H1 (cell line): ENCODE measurements around the gene HOMER2. TPM values are rescaled to one million over a fixed set of nuclear protein-coding genes. Genes with fewer than 3 reads are reported as not detected.

Experiments used
- CTCF ChIA-PET: fragments of 300-600 bp; sonication (Branson Sonifier 250); formaldehyde crosslinking; loops from one replicate; lab custom pipeline; 2021; ENCODE audit not compliant: partially characterized antibody; lab: Charles Lee
- POLR2A ChIA-PET: fragments of 300-600 bp; sonication (Branson Sonifier 250); formaldehyde crosslinking; loops from one replicate; lab custom pipeline; 2021; ENCODE audit warnings: inconsistent platforms; ENCODE audit not compliant: partially characterized antibody; lab: Charles Lee
- DNase-seq, 2 experiments: peaks; one replicate each; pipeline versions ENCODE4 v3.0.0 to v3.0.0-alpha.2; 2010 to 2022; ENCODE audit warnings: low spot score in 2 of 2, low read depth in 1 of 2, mixed read lengths in 1 of 2
- FAIRE-seq: peaks from 2 replicates; lab custom pipeline; 2011; peaks lifted over from hg19 to GRCh38; lab: Jason Lieb, UNC
- H2AFZ ChIP-seq: 2 replicates; pipeline ENCODE4 v1.8.1; 2012; ENCODE audit warnings: low read length, inconsistent platforms
- H2AK5ac ChIP-seq: 2 replicates; pipeline ENCODE4 v1.6.1; 2013; ENCODE audit warnings: low read depth, low read length
- H2BK120ac ChIP-seq: replicated peaks from 2 replicates; pipeline ENCODE3; 2013; ENCODE audit warnings: low read depth, low read length, inconsistent platforms
- H2BK12ac ChIP-seq: 2 replicates; pipeline ENCODE4 v1.6.1; 2013; ENCODE audit warnings: low read depth, low read length
- H2BK15ac ChIP-seq: 2 replicates; pipeline ENCODE4 v1.6.1; 2013; ENCODE audit warnings: low read length
- H2BK20ac ChIP-seq: 2 replicates; pipeline ENCODE4 v1.6.1; 2013; ENCODE audit warnings: low read length
- H2BK5ac ChIP-seq: 2 replicates; pipeline ENCODE4 v1.6.1; 2013; ENCODE audit warnings: low read depth, low read length
- H3K14ac ChIP-seq: 2 replicates; pipeline ENCODE4 v1.6.1; 2013; ENCODE audit warnings: inconsistent platforms; ENCODE audit not compliant: insufficient read length
- H3K18ac ChIP-seq: 2 replicates; pipeline ENCODE4 v1.6.1; 2013; ENCODE audit warnings: low read length; ENCODE audit errors: extremely low read depth
- H3K23ac ChIP-seq: 2 replicates; pipeline ENCODE4 v1.6.1; 2013; ENCODE audit warnings: inconsistent platforms; ENCODE audit not compliant: insufficient read length
- H3K23me2 ChIP-seq: 2 replicates; pipeline ENCODE4 v1.6.1; 2013; ENCODE audit warnings: low read depth, low read length
- H3K27ac ChIP-seq: 2 replicates; pipeline ENCODE4 v1.6.1; 2011; ENCODE audit warnings: low read depth, low read length, inconsistent platforms
- H3K27me3 ChIP-seq, 4 experiments: replicated peaks in 1 of 4; 1 replicate in 1 of 4; 2 replicates in 3 of 4; pipeline versions ENCODE4 v1.6.1 to v1.8.1; 2011 to 2013; ENCODE audit warnings: low read length in 3 of 4, mild to moderate bottlenecking in 3 of 4, inconsistent platforms in 2 of 4, mixed read lengths in 2 of 4, moderate library complexity in 1 of 4; ENCODE audit not compliant: control insufficient read depth in 3 of 4, insufficient read depth in 3 of 4; ENCODE audit errors: extremely low read depth in 1 of 4
- H3K36me3 ChIP-seq, 4 experiments: 2 replicates each; pipeline versions ENCODE4 v1.6.1 to v1.8.1; 2011 to 2013; ENCODE audit warnings: mild to moderate bottlenecking in 4 of 4, low read length in 3 of 4, moderate library complexity in 2 of 4, control low read depth in 1 of 4, inconsistent platforms in 1 of 4; ENCODE audit not compliant: insufficient read depth in 4 of 4, control insufficient read depth in 2 of 4
- H3K4ac ChIP-seq: replicated peaks from 2 replicates; pipeline ENCODE3; 2013; ENCODE audit warnings: low read length, low read depth, mixed read lengths, inconsistent platforms; ENCODE audit not compliant: insufficient read length
- H3K4me1 ChIP-seq, 4 experiments: replicated peaks in 1 of 4; 1 replicate in 1 of 4; 2 replicates in 3 of 4; pipeline versions ENCODE4 v1.6.1 to v1.8.1; 2011 to 2013; ENCODE audit warnings: low read length in 3 of 4, inconsistent platforms in 2 of 4, mixed read lengths in 1 of 4; ENCODE audit not compliant: insufficient read depth in 4 of 4, control insufficient read depth in 3 of 4
- H3K4me2 ChIP-seq, 2 experiments: 2 replicates each; pipeline versions ENCODE4 v1.6.1 to v1.8.1; 2011 to 2013; ENCODE audit warnings: low read depth in 2 of 2, low read length in 2 of 2, control low read depth in 1 of 2, inconsistent platforms in 1 of 2, mild to moderate bottlenecking in 1 of 2; ENCODE audit not compliant: insufficient read depth in 1 of 2
- H3K4me3 ChIP-seq, 4 experiments: fragments of 200-600, 300-600 bp in 1 of 4; sonication (generic), shearing (Covaris generic), sonication (Bioruptor Twin) in 1 of 4; 2 replicates each; pipeline versions ENCODE4 v1.5.1 to v1.8.1; 2011 to 2016; ENCODE audit warnings: low read length in 4 of 4, low read depth in 3 of 4, control low read depth in 2 of 4, inconsistent platforms in 2 of 4, mild to moderate bottlenecking in 2 of 4, mixed read lengths in 1 of 4, moderate library complexity in 1 of 4; ENCODE audit not compliant: insufficient read depth in 2 of 4; ENCODE audit errors: extremely low read depth in 1 of 4
- H3K56ac ChIP-seq: replicated peaks from 2 replicates; pipeline ENCODE3; 2013; ENCODE audit warnings: low read depth, mild to moderate bottlenecking, mixed read lengths, low read length, inconsistent platforms; ENCODE audit not compliant: insufficient read length
- H3K79me1 ChIP-seq: 2 replicates; pipeline ENCODE4 v1.6.1; 2013; ENCODE audit warnings: low read depth, low read length, control low read depth
- H3K79me2 ChIP-seq, 2 experiments: 2 replicates each; pipeline versions ENCODE4 v1.6.1 to v1.8.1; 2012 to 2013; ENCODE audit warnings: low read length in 2 of 2, mild to moderate bottlenecking in 2 of 2, inconsistent platforms in 1 of 2; ENCODE audit not compliant: insufficient read depth in 2 of 2, control insufficient read depth in 1 of 2
- H3K9ac ChIP-seq, 4 experiments: replicated peaks in 1 of 4; 1 replicate in 1 of 4; 2 replicates in 3 of 4; pipeline versions ENCODE4 v1.6.1 to v1.8.1; 2011 to 2013; ENCODE audit warnings: low read depth in 3 of 4, low read length in 3 of 4, control low read depth in 2 of 4, mild to moderate bottlenecking in 2 of 4, moderate library complexity in 2 of 4, inconsistent platforms in 1 of 4; ENCODE audit errors: extremely low read depth in 1 of 4
- H3K9me3 ChIP-seq, 2 experiments: 2 replicates each; pipeline versions ENCODE4 v1.6.1 to v1.8.1; 2012 to 2013; ENCODE audit warnings: mild to moderate bottlenecking in 2 of 2, moderate library complexity in 2 of 2, control low read depth in 1 of 2, inconsistent platforms in 1 of 2, low read depth in 1 of 2, low read length in 1 of 2, mixed read lengths in 1 of 2; ENCODE audit not compliant: insufficient read depth in 2 of 2
- H4K20me1 ChIP-seq, 2 experiments: replicated peaks in 1 of 2; 2 replicates each; pipeline versions ENCODE3 to v1.8.1; 2011 to 2013; ENCODE audit warnings: inconsistent platforms in 2 of 2, low read length in 2 of 2, mild to moderate bottlenecking in 1 of 2; ENCODE audit not compliant: insufficient read depth in 2 of 2, control insufficient read depth in 1 of 2
- H4K5ac ChIP-seq: 2 replicates; pipeline ENCODE4 v1.6.1; 2013; ENCODE audit warnings: low read length, low read depth, mixed read lengths, inconsistent platforms; ENCODE audit not compliant: insufficient read length
- H4K8ac ChIP-seq: 2 replicates; pipeline ENCODE4 v1.8.0; 2013; ENCODE audit warnings: mild to moderate bottlenecking, moderate library complexity, low read length, inconsistent platforms; ENCODE audit not compliant: insufficient read depth; ENCODE audit errors: extremely low read depth
- H4K91ac ChIP-seq: replicated peaks from 2 replicates; pipeline ENCODE3; 2013; ENCODE audit warnings: low read length, mixed read lengths, inconsistent platforms; ENCODE audit not compliant: insufficient read length
- ASH2L ChIP-seq: fragments of 200-600, 300-600 bp; sonication (generic); IDR thresholded peaks from one replicate; pipeline ENCODE4 v1.7.1; 2017; ENCODE audit warnings: low read length
- ATF2 ChIP-seq: IDR thresholded peaks from 2 replicates; pipeline ENCODE4 v1.6.1; 2012; ENCODE audit warnings: low read length, inconsistent platforms
- BRCA1 ChIP-seq: IDR thresholded peaks from 2 replicates; pipeline ENCODE4 v1.6.1; 2012; ENCODE audit warnings: low read depth, low read length, improper control_type of control experiment
- CHD2 ChIP-seq: IDR thresholded peaks from 2 replicates; pipeline ENCODE4 v1.6.1; 2012; ENCODE audit warnings: low read length, improper control_type of control experiment
- CTCF ChIP-seq, 3 experiments: IDR thresholded peaks; 1 replicate in 2 of 3; 2 replicates in 1 of 3; pipeline versions ENCODE4 v1.5.1 to v1.6.1; 2011; ENCODE audit warnings: low read length in 3 of 3, mild to moderate bottlenecking in 3 of 3, inconsistent platforms in 2 of 3, low read depth in 1 of 3, moderate library complexity in 1 of 3; ENCODE audit not compliant: insufficient read depth in 1 of 3; ENCODE audit errors: control extremely low read depth in 1 of 3
- EP300 ChIP-seq, 2 experiments: IDR thresholded peaks; 1 replicate in 1 of 2; 2 replicates in 1 of 2; pipeline ENCODE4 v1.6.1; 2011 to 2012; ENCODE audit warnings: low read depth in 2 of 2, low read length in 2 of 2, mild to moderate bottlenecking in 2 of 2, borderline replicate concordance in 1 of 2, inconsistent platforms in 1 of 2, moderate library complexity in 1 of 2
- FOSL1 ChIP-seq: IDR thresholded peaks from 2 replicates; pipeline ENCODE4 v1.6.1; 2011; ENCODE audit warnings: mild to moderate bottlenecking, low read depth, low read length, moderate library complexity; ENCODE audit not compliant: insufficient read depth
- RBBP5 ChIP-seq: IDR thresholded peaks from 2 replicates; pipeline ENCODE4 v1.7.1; 2012; ENCODE audit warnings: low read depth, mild to moderate bottlenecking, inconsistent platforms, low read length, moderate library complexity, borderline replicate concordance
- SIRT6 ChIP-seq: IDR thresholded peaks from one replicate; pipeline ENCODE4 v1.7.1; 2012; ENCODE audit warnings: low read length, inconsistent platforms
- WGBS, 2 experiments: shearing (Covaris generic) in 1 of 2; methylation state at CpG; one replicate each; pipeline versions ENCODE4 v1.1.6 to v1.1.7; 2013 to 2015; ENCODE audit warnings: low lambda C conversion rate in 2 of 2, mixed read lengths in 2 of 2, inconsistent platforms in 1 of 2, low coverage in 1 of 2, missing lambda C conversion rate in 1 of 2; ENCODE audit not compliant: insufficient replicate concordance in 2 of 2, insufficient coverage in 1 of 2, insufficient read length in 1 of 2; ENCODE audit errors: extremely low coverage in 1 of 2, missing lambda C conversion rate in 1 of 2; 5-methylcytosine and 5-hydroxymethylcytosine counted together
- polyA plus RNA-seq, 7 experiments: library from polyadenylated mRNA; depleted of rRNA in 3 of 7; stranded (reverse) in 5 of 7; unstranded in 2 of 7; fragments of >200 nt in 5 of 7; fragments of 200-250 nt in 2 of 7; gene quantifications; 1 replicate in 5 of 7; 2 replicates in 1 of 7; 4 replicates in 1 of 7; pipeline versions ENCODE4 v1.2.1 to v1.2.3, GENCODE V29; 2011 to 2013; ENCODE audit warnings: missing spikeins in 2 of 7, mixed read lengths in 2 of 7
- total RNA-seq: library from RNA; stranded (reverse); fragmentation: NEBNext Ultra II Directional; extraction: Animal tissue kit (Norgen Biotek cat#: 25700); gene quantifications from 2 replicates; pipeline ENCODE4 v1.2.1, GENCODE V29; 2021

The HOMER2 gene
- total and polyA plus RNA-seq, 2 of the 8 experiments (the other 6 are each of a cell fraction or from before 2014, with no cell fraction given), result 12.5 to 27.6 TPM

- no peak overlapping the region for H3K18ac ChIP-seq
- H3K4ac ChIP-seq, result no peak overlapping the region
- H3K56ac ChIP-seq, result no peak overlapping the region
- no peak overlapping the region for H3K14ac ChIP-seq
- no peak overlapping the region for H2BK15ac ChIP-seq
- H2AFZ ChIP-seq, result peak overlapping the region; percentile 98
- no peak overlapping the region for H3K23ac ChIP-seq
- 0 out of 2 replicates have a peak overlapping the region, but pooled peaks have one; percentile 24 for H2BK5ac ChIP-seq
- peak overlapping the region in 1 of 2 experiments; percentile 88; a peak in 2 of 4 replicates for H3K4me2 ChIP-seq
- H3K36me3 ChIP-seq, result no peaks in the 10 kb centered on the region
- no peak overlapping the region for H3K4me3 ChIP-seq
- ChIA-PET CTCF (interaction anchor here (0.7 kb wide), 1 partner anchor 36 kb away, joined by 3 read pairs; no protein-coding TSS in a partner anchor), POLR2A (interaction anchor here (1.6 to 1.9 kb wide), 2 partner anchors 203 to 268 kb away, joined by 3 to 7 read pairs; partner anchors contain the start of genes C15orf40 and RPS17)
- H2BK12ac ChIP-seq, result peak overlapping the region; percentile 75; the same call in 1 of the 2 replicates
- H3K27ac ChIP-seq, result no peak overlapping the region
- H3K23me2 ChIP-seq, result peaks cover 5% of the 10 kb centered on the region; the same call in 1 of the 2 replicates
- H2AK5ac ChIP-seq, result peak overlapping the region; percentile 46; the same call in 1 of the 2 replicates
- 85% methylated on average over 9 of the region's 9 CpGs; no CpG with 5 or more reads in 1 of the 2 experiments for WGBS, 2 experiments
- FAIRE-seq (no peak), DNase-seq (peak in 1 of 2 experiments; percentile 49)
- H4K20me1 ChIP-seq, result no peaks in the 10 kb centered on the region
- H3K9ac ChIP-seq, result no peak overlapping the region
- H3K9me3 ChIP-seq, result no peaks in the 10 kb centered on the region
- no peak overlapping the region for H4K8ac ChIP-seq
- H2BK120ac ChIP-seq, result no peak overlapping the region
- no peak overlapping the region for H4K5ac ChIP-seq
- H3K79me2 ChIP-seq, result no peaks in the 10 kb centered on the region
- H3K27me3 ChIP-seq, result no peaks in the 10 kb centered on the region
- H2BK20ac ChIP-seq, result no peak overlapping the region
- peak overlapping the region; percentile 47 for H4K91ac ChIP-seq
- no peaks in the 10 kb centered on the region for H3K79me1 ChIP-seq
- peaks cover 0 to 6% (median 0%) of the 10 kb centered on the region in 4 experiments; a peak in 2 of 7 replicates for H3K4me1 ChIP-seq
- TF ChIP-seq SIRT6, result no peak
- TF ChIP-seq EP300 (IDR thresholded peaks at IDR 0.05; ENCODE audit: borderline replicate concordance in 1 of 2, low read depth in 2 of 2, low read length in 2 of 2), result no peak
- TF ChIP-seq CTCF (IDR thresholded peaks at IDR 0.05; ENCODE audit: control extremely low read depth in 1 of 3, insufficient read depth in 1 of 3, low read depth in 1 of 3, low read length in 3 of 3), result no peak
- TF ChIP-seq ASH2L, result no peak
- TF ChIP-seq RBBP5, result no peak
- TF ChIP-seq BRCA1, result no peak
- TF ChIP-seq ATF2, result no peak
- no peak for TF ChIP-seq CHD2
- no peak for TF ChIP-seq FOSL1
These were observed 143.9 kb downstream of the HOMER2 start for GRCh38 chr15:82808634-82809041.
